Stimulated activated CD4-positive, alpha-beta T cell treated with anti-CD3 and anti-CD28 coated beads, Interleukin-4, amount 100 ng/mL, for 24 hours (primary cell): ENCODE results near the gene TRPM2.
"Not testable (repeated sequence)": the region's sequence is repeated elsewhere in the genome, so short reads cannot be mapped to it uniquely, and the experiment has no call there.

Experiments
- DNase-seq: peaks from one replicate; pipeline ENCODE4 v3.0.0-alpha.2; 2020

Gene TRPM2

GRCh38 chr21:44356160-44356559 is 2.7 kb downstream of the TRPM2 start:
- DNase-seq: no peak

- no peak for DNase-seq
These were observed 3.2 kb downstream of the TRPM2 start for GRCh38 chr21:44356636-44357035.

GRCh38 chr21:44357064-44357837 is 3.8 kb downstream of the TRPM2 start:
- DNase-seq: no peak

- no peak for DNase-seq
These were observed 6.0 kb downstream of the TRPM2 start for GRCh38 chr21:44359396-44359795.

GRCh38 chr21:44360159-44360558 is 6.7 kb downstream of the TRPM2 start:
- no peak for DNase-seq

- not testable (repeated sequence) for DNase-seq
These were observed 8.5 kb downstream of the TRPM2 start for GRCh38 chr21:44361903-44362302.

GRCh38 chr21:44363278-44363677 is 9.9 kb downstream of the TRPM2 start:
- DNase-seq: no peak

- no peak for DNase-seq
These were observed 11.0 kb downstream of the TRPM2 start for GRCh38 chr21:44364151-44365053.

- DNase-seq: no peak
These were observed 12.0 kb downstream of the TRPM2 start for GRCh38 chr21:44365251-44365966.

- no peak for DNase-seq
These were observed 12.7 kb downstream of the TRPM2 start for GRCh38 chr21:44365967-44366585.

GRCh38 chr21:44366586-44367211 is 13.3 kb downstream of the TRPM2 start:
- DNase-seq: no peak

- no peak for DNase-seq
These were observed 15.5 kb downstream of the TRPM2 start for GRCh38 chr21:44368711-44369446.

- DNase-seq: no peak
These were observed 16.8 kb downstream of the TRPM2 start for GRCh38 chr21:44370027-44370735.

- DNase-seq: no peak
These were observed 17.5 kb downstream of the TRPM2 start for GRCh38 chr21:44370786-44371410.

GRCh38 chr21:44371596-44371995 is 18.2 kb downstream of the TRPM2 start:
- no peak for DNase-seq

- no peak for DNase-seq
These were observed 19.2 kb downstream of the TRPM2 start for GRCh38 chr21:44372616-44373015.

GRCh38 chr21:44374601-44375280 is 21.3 kb downstream of the TRPM2 start:
- DNase-seq: no peak

- DNase-seq: no peak
These were observed 21.8 kb downstream of the TRPM2 start for GRCh38 chr21:44375281-44375651.

- DNase-seq: no peak
These were observed 22.4 kb downstream of the TRPM2 start for GRCh38 chr21:44375761-44376241.

GRCh38 chr21:44376606-44377005 is 23.2 kb downstream of the TRPM2 start:
- DNase-seq: no peak
